Endothelial cell (in vitro differentiated cells): ENCODE measurements around the gene SLC31A1. TPM values are rescaled to one million over a fixed set of nuclear protein-coding genes. Genes with fewer than 3 reads are reported as not detected.
"Not testable (repeated sequence)": the region's sequence is repeated elsewhere in the genome, so short reads cannot be mapped to it uniquely, and the experiment has no call there.

Experiments used
- DNase-seq: peaks from one replicate; pipeline ENCODE4 v3.0.0; 2021; ENCODE audit warnings: low spot score
- H3K27ac Mint-ChIP-seq: one replicate; pipeline ENCODE4 v1.8.0; 2021; ENCODE audit warnings: mixed read lengths, inconsistent platforms; ENCODE audit not compliant: unreplicated experiment
- H3K27me3 Mint-ChIP-seq: one replicate; pipeline ENCODE4 v1.8.0; 2021; ENCODE audit warnings: mild to moderate bottlenecking, moderate library complexity, mixed read lengths, inconsistent platforms; ENCODE audit not compliant: unreplicated experiment
- H3K36me3 Mint-ChIP-seq: one replicate; pipeline ENCODE4 v1.8.0; 2021; ENCODE audit warnings: mild to moderate bottlenecking, low read depth, mixed read lengths, inconsistent platforms; ENCODE audit not compliant: unreplicated experiment
- H3K4me1 Mint-ChIP-seq: one replicate; pipeline ENCODE4 v1.8.0; 2021; ENCODE audit warnings: mild to moderate bottlenecking, mixed read lengths, inconsistent platforms; ENCODE audit not compliant: unreplicated experiment
- H3K4me3 Mint-ChIP-seq: one replicate; pipeline ENCODE4 v1.8.0; 2021; ENCODE audit warnings: mild to moderate bottlenecking, mixed read lengths, inconsistent platforms; ENCODE audit not compliant: unreplicated experiment
- H3K9me3 Mint-ChIP-seq: one replicate; pipeline ENCODE4 v1.8.0; 2021; ENCODE audit warnings: mixed read lengths, inconsistent platforms; ENCODE audit not compliant: unreplicated experiment
- CTCF ChIP-seq: fragments of 200-600 bp; sonication (generic); IDR thresholded peaks from one replicate; pipeline ENCODE4 v1.5.0; 2021; ENCODE audit warnings: antibody characterized with exemption; ENCODE audit not compliant: unreplicated experiment
- total RNA-seq: library from RNA; stranded (reverse); fragmentation: NEBNext Ultra II Directional; extraction: Animal tissue kit (Norgen Biotek cat#: 25700); gene quantifications from one replicate; pipeline ENCODE4 v1.2.1, GENCODE V29; 2021; ENCODE audit not compliant: unreplicated experiment

The SLC31A1 gene
- total RNA-seq, 1 donor from 2014 or later: 23.2 TPM

GRCh38 chr9:113278840-113279239 is 57.5 kb downstream of the SLC31A1 start:
- Mint-ChIP-seq H3K4me3 (no peak overlapping the region), H3K9me3 (no peaks in the 10 kb centered on the region), H3K36me3 (peaks cover 30% of the 10 kb centered on the region), H3K4me1 (no peaks in the 10 kb centered on the region), H3K27me3 (no peaks in the 10 kb centered on the region), H3K27ac (no peak overlapping the region)
- TF ChIP-seq CTCF: no peak
- DNase-seq: no peak

- Mint-ChIP-seq H3K9me3 (no peaks in the 10 kb centered on the region), H3K4me3 (no peak overlapping the region), H3K4me1 (no peaks in the 10 kb centered on the region), H3K36me3 (peaks cover 33% of the 10 kb centered on the region), H3K27me3 (no peaks in the 10 kb centered on the region), H3K27ac (no peak overlapping the region)
- TF ChIP-seq CTCF: no peak
- no peak for DNase-seq
Measured at GRCh38 chr9:113281356-113281755, 60.0 kb downstream of the SLC31A1 start.

GRCh38 chr9:113289091-113289490 is 67.7 kb downstream of the SLC31A1 start:
- Mint-ChIP-seq H3K9me3 (no peaks in the 10 kb centered on the region), H3K4me1 (no peaks in the 10 kb centered on the region), H3K27me3 (no peaks in the 10 kb centered on the region)

GRCh38 chr9:113290052-113290607 is 68.8 kb downstream of the SLC31A1 start:
- Mint-ChIP-seq H3K36me3 (peaks cover 46% of the 10 kb centered on the region), H3K27ac (no peak overlapping the region), H3K4me1 (no peaks in the 10 kb centered on the region), H3K4me3 (no peak overlapping the region), H3K9me3 (no peaks in the 10 kb centered on the region), H3K27me3 (no peaks in the 10 kb centered on the region)
- no peak for DNase-seq
- TF ChIP-seq CTCF: no peak

More at GRCh38 chr9:113289091-113289490, 67.7 kb downstream of the SLC31A1 start:
- H3K27ac Mint-ChIP-seq: no peak overlapping the region
- no peak for TF ChIP-seq CTCF
- H3K4me3 Mint-ChIP-seq: no peak overlapping the region
- DNase-seq: no peak
- peaks cover 46% of the 10 kb centered on the region for H3K36me3 Mint-ChIP-seq

GRCh38 chr9:113293285-113293878 is 72.0 kb downstream of the SLC31A1 start:
- TF ChIP-seq CTCF: no peak
- Mint-ChIP-seq H3K27me3 (no peaks in the 10 kb centered on the region), H3K9me3 (no peaks in the 10 kb centered on the region), H3K4me3 (no peak overlapping the region), H3K4me1 (no peaks in the 10 kb centered on the region), H3K36me3 (peaks cover 26% of the 10 kb centered on the region), H3K27ac (no peak overlapping the region)
- no peak for DNase-seq

- not testable (repeated sequence) for DNase-seq, H3K36me3 Mint-ChIP-seq, H3K27ac Mint-ChIP-seq, H3K4me3 Mint-ChIP-seq, H3K27me3 Mint-ChIP-seq, H3K9me3 Mint-ChIP-seq
- H3K4me1 Mint-ChIP-seq: peaks cover 10% of the 10 kb centered on the region
Measured at GRCh38 chr9:113296247-113296646, 74.9 kb downstream of the SLC31A1 start.
